Mucosa of stomach (tissue), 1 donor: ENCODE results near the gene LIMK2.
"Not testable (repeated sequence)": the region's sequence is repeated elsewhere in the genome, so short reads cannot be mapped to it uniquely, and the experiment has no call there.

Experiments
- H3K27me3 ChIP-seq: one replicate; pipeline ENCODE4 v1.7.0; 2013; ENCODE audit warnings: mild to moderate bottlenecking, low read length; ENCODE audit not compliant: control insufficient read depth, insufficient read depth
- H3K36me3 ChIP-seq: one replicate; pipeline ENCODE4 v1.7.0; 2013; ENCODE audit warnings: low read length; ENCODE audit not compliant: control insufficient read depth, insufficient read depth
- H3K4me1 ChIP-seq: one replicate; pipeline ENCODE4 v1.7.0; 2013; ENCODE audit warnings: mild to moderate bottlenecking, low read length; ENCODE audit not compliant: control insufficient read depth, insufficient read depth
- H3K4me3 ChIP-seq: one replicate; pipeline ENCODE4 v1.7.0; 2013; ENCODE audit warnings: low read length
- H3K9ac ChIP-seq: one replicate; pipeline ENCODE4 v1.7.0; 2013; ENCODE audit warnings: mild to moderate bottlenecking, low read length, moderate library complexity
- H3K9me3 ChIP-seq: one replicate; pipeline ENCODE4 v1.7.0; 2013; ENCODE audit warnings: mild to moderate bottlenecking, low read length, moderate library complexity; ENCODE audit not compliant: control insufficient read depth
- donor health status: Pancreatic carcinoma.

The LIMK2 gene

DNA sequence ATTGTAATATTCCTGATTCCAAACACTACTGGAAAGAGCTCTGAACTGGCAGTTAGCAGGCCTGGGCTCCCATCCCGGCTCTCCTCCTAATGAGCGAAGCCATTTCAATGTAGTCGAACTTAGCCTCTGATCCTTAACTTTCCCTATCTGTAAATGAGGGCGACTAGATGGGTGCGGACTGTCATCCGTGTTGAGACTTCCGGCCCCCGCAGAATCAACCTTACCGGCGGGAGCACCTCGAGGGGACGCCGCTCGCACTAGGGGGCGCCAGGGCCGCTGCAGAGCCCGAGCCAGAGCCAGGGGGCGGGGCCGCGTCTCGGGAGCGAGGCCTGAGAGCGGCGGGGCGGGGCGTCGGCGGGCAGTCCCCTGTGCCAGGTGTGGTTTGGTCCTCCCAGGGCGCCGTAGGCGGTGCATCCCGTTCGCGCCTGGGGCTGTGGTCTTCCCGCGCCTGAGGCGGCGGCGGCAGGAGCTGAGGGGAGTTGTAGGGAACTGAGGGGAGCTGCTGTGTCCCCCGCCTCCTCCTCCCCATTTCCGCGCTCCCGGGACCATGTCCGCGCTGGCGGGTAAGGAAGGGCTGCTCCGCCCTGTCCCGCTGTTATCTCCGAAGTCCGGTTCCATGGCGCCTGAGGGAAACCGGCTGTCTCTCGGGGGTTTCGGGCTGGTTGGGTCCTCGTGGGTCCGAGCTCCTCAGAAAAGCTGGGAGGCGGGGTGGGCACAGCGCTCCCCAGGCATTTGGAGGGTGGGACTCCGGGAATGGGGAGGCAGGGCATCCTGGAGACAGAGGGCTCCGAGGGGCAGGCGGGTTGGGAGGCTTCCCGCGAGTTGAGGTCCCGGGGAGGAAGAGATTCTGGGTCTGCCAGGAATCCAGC is at the start of gene LIMK2:
Gene LIMK2, plus strand, starts transcription at position 437 of the 869 bp plus-strand sequence. Its CDS starts 111 bp downstream, at position 548.
- H3K9ac ChIP-seq = peak within 1 kb of the TSS; percentile 95
- peak within 1 kb of the TSS; percentile 81 for H3K4me3 ChIP-seq
- H3K4me1 ChIP-seq = peaks cover 53% of the 10 kb centered on the region
- H3K36me3 ChIP-seq = no peaks in the 10 kb centered on the region
- no peaks in the 10 kb centered on the region for H3K9me3 ChIP-seq
- no peaks in the 10 kb centered on the region for H3K27me3 ChIP-seq

DNA sequence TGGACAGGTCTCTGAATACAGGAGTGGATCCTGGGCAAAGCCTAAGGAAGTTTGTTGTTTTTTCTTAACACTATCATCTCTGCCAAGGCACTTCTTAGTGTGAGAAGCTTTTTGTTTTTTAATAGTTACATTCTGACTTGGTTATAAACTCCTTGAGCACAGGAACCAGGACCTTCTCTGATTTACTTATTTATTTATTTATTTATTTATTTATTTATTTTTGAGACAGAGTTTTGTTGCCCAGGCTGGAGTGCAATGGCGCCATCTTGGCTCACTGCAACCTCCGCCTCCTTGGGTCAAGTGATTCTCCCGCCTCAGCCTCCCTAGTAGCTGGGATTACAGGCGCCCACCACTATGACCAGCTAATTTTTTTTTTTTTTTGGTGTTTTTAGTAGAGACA is 41.1 kb upstream of the LIMK2 start:
- H3K36me3 ChIP-seq = no peaks in the 10 kb centered on the region
- no peaks in the 10 kb centered on the region for H3K4me1 ChIP-seq
- H3K9me3 ChIP-seq = no peaks in the 10 kb centered on the region
- no peak overlapping the region for H3K9ac ChIP-seq
- H3K4me3 ChIP-seq = no peak overlapping the region
- no peaks in the 10 kb centered on the region for H3K27me3 ChIP-seq

DNA sequence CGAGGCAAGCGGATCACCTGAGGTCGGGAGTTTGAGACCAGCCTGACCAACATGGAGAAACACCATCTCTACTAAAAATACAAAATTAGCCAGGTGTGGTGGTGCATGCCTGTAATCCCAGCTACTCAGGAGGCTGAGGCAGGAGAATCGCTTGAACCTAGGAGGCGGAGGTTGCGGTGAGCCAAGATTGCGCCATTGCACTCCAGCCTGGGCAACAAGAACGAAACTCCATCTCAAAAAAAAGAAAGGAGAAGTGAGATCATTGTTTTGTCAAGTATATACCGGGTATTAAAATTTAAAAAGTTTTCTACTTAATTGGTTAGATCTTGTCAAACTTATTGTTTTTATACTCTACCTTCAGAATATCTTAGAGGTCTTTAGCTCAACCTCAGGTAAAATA is 40.4 kb upstream of the LIMK2 start:
- H3K9me3 ChIP-seq, H3K4me3 ChIP-seq, H3K36me3 ChIP-seq, H3K27me3 ChIP-seq, H3K9ac ChIP-seq, H3K4me1 ChIP-seq: not testable (repeated sequence)

DNA sequence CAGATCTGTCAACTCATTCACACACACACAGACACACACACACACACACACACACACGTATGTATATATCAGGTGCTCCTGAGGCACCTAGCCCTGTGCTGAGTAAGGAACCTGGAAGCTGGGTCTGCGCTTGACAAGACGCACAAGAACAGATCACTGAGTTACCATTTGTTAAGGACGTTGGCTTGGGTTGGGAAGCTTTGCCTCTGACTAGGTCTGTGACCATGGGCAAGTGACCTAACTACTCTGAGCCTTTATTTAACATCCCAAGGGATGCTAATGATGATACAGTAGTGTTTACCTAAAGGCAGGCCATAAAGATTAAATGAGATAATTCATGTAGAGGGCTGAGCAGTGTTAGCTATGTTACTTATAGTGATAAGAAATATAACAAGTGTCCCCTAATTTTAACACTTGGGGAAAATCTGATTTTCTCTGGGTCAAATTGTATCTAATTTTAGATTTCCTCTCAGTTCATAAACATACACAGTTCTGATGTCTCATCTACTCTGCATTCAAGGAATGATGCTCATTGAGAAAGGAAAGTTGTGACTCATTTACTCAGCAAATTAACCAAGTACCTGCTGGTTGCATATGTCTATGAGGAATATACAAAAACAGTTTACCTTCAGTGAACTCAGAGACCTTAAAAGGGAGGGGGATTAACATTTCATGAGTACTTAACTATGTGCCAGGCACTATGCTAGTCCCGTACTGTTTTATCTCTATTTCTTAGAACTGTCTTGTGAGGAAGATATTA is 38.5 kb upstream of the LIMK2 start:
- no peak overlapping the region for H3K4me3 ChIP-seq
- H3K36me3 ChIP-seq = no peaks in the 10 kb centered on the region
- H3K9ac ChIP-seq = no peak overlapping the region
- no peaks in the 10 kb centered on the region for H3K4me1 ChIP-seq
- H3K9me3 ChIP-seq = no peaks in the 10 kb centered on the region
- H3K27me3 ChIP-seq = no peaks in the 10 kb centered on the region

- H3K36me3 ChIP-seq = no peaks in the 10 kb centered on the region
- peaks cover 8% of the 10 kb centered on the region for H3K4me1 ChIP-seq
- H3K9ac ChIP-seq = no peak overlapping the region
- no peak overlapping the region for H3K4me3 ChIP-seq
- H3K9me3 ChIP-seq = no peaks in the 10 kb centered on the region
- H3K27me3 ChIP-seq = no peaks in the 10 kb centered on the region
Observed at GRCh38 chr22:31176923-31177322, 35.2 kb upstream of the LIMK2 start.

DNA sequence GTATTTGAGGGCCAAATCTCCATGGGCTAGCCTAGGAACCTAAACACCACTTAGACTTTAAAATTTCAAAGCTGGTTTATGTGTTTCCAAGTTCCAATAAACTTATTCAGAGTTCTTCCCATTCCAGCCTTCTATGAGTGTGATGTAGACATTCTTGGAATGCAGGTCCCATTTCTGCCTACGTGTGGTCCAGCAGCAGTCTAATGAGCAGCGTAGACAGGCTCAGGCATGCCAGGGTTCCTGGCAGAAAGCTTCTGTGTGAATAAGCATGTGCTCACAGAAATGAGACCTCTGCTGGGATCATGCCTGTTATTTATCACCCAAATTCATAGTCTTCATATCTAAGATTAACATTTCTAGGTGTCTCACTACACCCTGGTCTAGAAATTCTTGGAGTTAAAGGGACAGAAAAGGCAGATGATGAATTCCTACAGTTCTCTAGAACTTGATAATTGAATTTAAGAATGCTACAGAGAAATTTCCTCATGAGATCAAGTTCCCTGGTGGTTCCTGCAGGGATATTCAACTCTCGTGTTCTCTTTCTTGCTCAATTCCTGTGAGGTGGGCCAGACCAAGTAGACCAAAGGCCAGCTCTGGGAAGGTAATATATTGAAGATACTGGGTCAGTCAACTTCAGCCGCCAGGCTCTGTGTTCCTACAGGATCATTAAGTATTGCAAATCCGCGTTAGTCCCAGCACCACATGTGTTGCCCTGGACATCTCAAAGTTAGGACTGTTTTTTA is 34.5 kb upstream of the LIMK2 start:
- no peaks in the 10 kb centered on the region for H3K9me3 ChIP-seq
- peaks cover 8% of the 10 kb centered on the region for H3K4me1 ChIP-seq
- no peak overlapping the region for H3K4me3 ChIP-seq
- H3K27me3 ChIP-seq = no peaks in the 10 kb centered on the region
- H3K36me3 ChIP-seq = no peaks in the 10 kb centered on the region
- no peak overlapping the region for H3K9ac ChIP-seq

GRCh38 chr22:31178859-31179258 is 33.2 kb upstream of the LIMK2 start:
- H3K4me1 ChIP-seq = peaks cover 8% of the 10 kb centered on the region
- no peaks in the 10 kb centered on the region for H3K9me3 ChIP-seq
- H3K27me3 ChIP-seq = no peaks in the 10 kb centered on the region
- H3K4me3 ChIP-seq = no peak overlapping the region
- no peaks in the 10 kb centered on the region for H3K36me3 ChIP-seq
- H3K9ac ChIP-seq = no peak overlapping the region

- Histone ChIP-seq H3K4me3 (no peak overlapping the region), H3K9me3 (no peaks in the 10 kb centered on the region), H3K36me3 (no peaks in the 10 kb centered on the region), H3K4me1 (peaks cover 8% of the 10 kb centered on the region), H3K27me3 (no peaks in the 10 kb centered on the region), H3K9ac (no peak overlapping the region)
Observed at GRCh38 chr22:31179345-31179744, 32.8 kb upstream of the LIMK2 start.

DNA sequence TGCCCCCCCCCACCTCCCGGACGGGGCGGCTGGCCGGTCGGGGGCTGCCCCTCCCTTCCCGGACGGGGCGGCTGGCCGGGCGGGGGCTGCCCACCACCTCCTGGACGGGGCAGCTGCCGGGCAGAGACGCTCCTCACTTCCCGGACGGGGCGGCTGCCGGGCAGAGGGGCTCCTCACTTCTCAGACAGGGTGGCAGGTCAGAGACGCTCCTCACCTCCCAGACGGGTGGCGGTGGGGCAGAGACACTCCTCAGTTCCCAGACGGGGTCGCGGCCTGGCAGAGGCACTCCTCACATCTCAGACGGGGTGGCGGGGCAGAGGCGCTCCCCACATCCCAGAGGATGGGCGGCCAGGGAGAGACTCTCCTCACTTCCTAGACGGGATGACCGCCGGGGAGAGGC is 28.1 kb upstream of the LIMK2 start:
- Histone ChIP-seq H3K36me3 (no peaks in the 10 kb centered on the region), H3K9ac (no peak overlapping the region), H3K27me3 (no peaks in the 10 kb centered on the region), H3K4me3 (no peak overlapping the region), H3K4me1 (peaks cover 7% of the 10 kb centered on the region), H3K9me3 (no peaks in the 10 kb centered on the region)

DNA sequence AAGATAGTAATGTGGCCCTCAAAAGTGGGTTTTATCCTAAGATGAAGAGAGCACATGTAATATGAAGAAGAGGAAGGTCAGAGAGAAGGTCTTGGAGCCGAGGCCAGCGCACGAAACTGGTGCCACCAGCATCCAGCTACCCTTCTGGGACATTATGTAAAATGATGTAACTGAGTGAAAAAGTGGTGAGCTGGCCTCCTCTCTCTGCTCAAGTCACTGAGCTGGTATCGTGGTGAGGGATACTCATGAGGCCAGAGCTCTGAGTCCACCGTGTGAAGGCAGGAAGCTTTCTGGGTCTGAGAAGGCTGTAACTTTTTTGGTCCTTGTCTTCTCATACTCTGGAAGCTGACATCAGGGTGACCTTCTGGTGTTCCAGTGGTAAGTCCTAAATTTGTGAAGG is 27.0 kb upstream of the LIMK2 start:
- H3K9ac ChIP-seq = no peak overlapping the region
- H3K27me3 ChIP-seq = no peaks in the 10 kb centered on the region
- no peak overlapping the region for H3K4me3 ChIP-seq
- H3K36me3 ChIP-seq = no peaks in the 10 kb centered on the region
- no peaks in the 10 kb centered on the region for H3K9me3 ChIP-seq
- no peaks in the 10 kb centered on the region for H3K4me1 ChIP-seq

- Histone ChIP-seq H3K4me1 (no peaks in the 10 kb centered on the region), H3K9me3 (no peaks in the 10 kb centered on the region), H3K4me3 (no peak overlapping the region), H3K27me3 (no peaks in the 10 kb centered on the region), H3K9ac (no peak overlapping the region), H3K36me3 (no peaks in the 10 kb centered on the region)
Observed at GRCh38 chr22:31187627-31188026, 24.5 kb upstream of the LIMK2 start.

GRCh38 chr22:31192513-31192912 is 19.6 kb upstream of the LIMK2 start:
- H3K4me3 ChIP-seq = no peak overlapping the region
- no peaks in the 10 kb centered on the region for H3K36me3 ChIP-seq
- H3K27me3 ChIP-seq = no peaks in the 10 kb centered on the region
- H3K9me3 ChIP-seq = no peaks in the 10 kb centered on the region
- H3K9ac ChIP-seq = no peak overlapping the region
- H3K4me1 ChIP-seq = no peaks in the 10 kb centered on the region
